NCI-H345 treated with DMSO at 0.1 percent for 48 hours (cell line): ENCODE measurements around the gene MED16.

Experiments
- DNase-seq: peaks from one replicate; lab custom pipeline; 2025; ENCODE audit not compliant: unreplicated experiment; lab: John Stamatoyannopoulos, UW

Gene MED16

GRCh38 chr19:875265-875879, 17.6 kb downstream of the MED16 start:
- DNase-seq: no peak

- no peak for DNase-seq
These were observed 19.4 kb downstream of the MED16 start for GRCh38 chr19:873561-874041.

GRCh38 chr19:873084-873483, 19.9 kb downstream of the MED16 start:
- DNase-seq: no peak

GRCh38 chr19:872266-872951, 20.6 kb downstream of the MED16 start:
- DNase-seq: no peak

- DNase-seq: no peak
These were observed 21.3 kb downstream of the MED16 start for GRCh38 chr19:871446-872265.

- DNase-seq: peak; percentile 22
These were observed 22.0 kb downstream of the MED16 start for GRCh38 chr19:870963-871401.

GRCh38 chr19:870314-870713, 22.7 kb downstream of the MED16 start:
- no peak for DNase-seq

- no peak for DNase-seq
These were observed 23.5 kb downstream of the MED16 start for GRCh38 chr19:869245-870177.

GRCh38 chr19:868458-869244, 24.3 kb downstream of the MED16 start:
- DNase-seq: no peak

- no peak for DNase-seq
These were observed 25.0 kb downstream of the MED16 start for GRCh38 chr19:867855-868457.

- no peak for DNase-seq
These were observed 25.6 kb downstream of the MED16 start for GRCh38 chr19:867301-867793.

- no peak for DNase-seq
These were observed 26.2 kb downstream of the MED16 start for GRCh38 chr19:866769-867300.

GRCh38 chr19:863315-863620, 29.7 kb downstream of the MED16 start:
- DNase-seq: no peak

GRCh38 chr19:862581-863314, 30.2 kb downstream of the MED16 start:
- DNase-seq: no peak

GRCh38 chr19:861756-862580, 31.0 kb downstream of the MED16 start:
- DNase-seq: no peak

GRCh38 chr19:861141-861755, 31.7 kb downstream of the MED16 start:
- DNase-seq: no peak
